Body of pancreas (tissue), 4 donors: ENCODE measurements around the gene EXT2. TPM values are rescaled to one million over a fixed set of nuclear protein-coding genes. Genes with fewer than 3 reads are reported as not detected.

ENCODE experiments used
- ATAC-seq: fragments of 150-250 bp; one replicate; pipeline ENCODE4 v1.9.1; 2016
- DNase-seq, 4 donors: peaks; one replicate each; pipeline ENCODE4 v3.0.0-alpha.2; 2019
- H3K27ac ChIP-seq, 4 donors: fragments of 200-600 bp; sonication (generic); 1 replicate in 3 of 4; 2 replicates in 1 of 4; pipeline versions ENCODE4 v1.5.1 to v1.6.1; 2016 to 2019; ENCODE audit warnings: mild to moderate bottlenecking in 1 of 4, mixed read lengths in 1 of 4, moderate library complexity in 1 of 4
- H3K27me3 ChIP-seq, 2 donors: fragments of 200-600 bp; sonication (generic); one replicate each; pipeline ENCODE4 v1.6.0; 2016; ENCODE audit warnings: mild to moderate bottlenecking in 1 of 2
- H3K36me3 ChIP-seq, 2 donors: fragments of 200-600 bp; sonication (generic); replicated peaks in 1 of 2; 2 replicates each; pipeline ENCODE4 v1.5.1; 2016; ENCODE audit warnings: low read depth in 2 of 2; ENCODE audit not compliant: insufficient read depth in 1 of 2
- H3K4me1 ChIP-seq: fragments of 200-600 bp; sonication (generic); one replicate; pipeline ENCODE4 v1.6.0; 2016
- H3K4me3 ChIP-seq, 2 donors: fragments of 200-600 bp; sonication (generic); 1 replicate in 1 of 2; 2 replicates in 1 of 2; pipeline ENCODE4 v1.5.1; 2016 to 2019
- H3K9me3 ChIP-seq, 3 donors: fragments of 200-600 bp; sonication (generic); 1 replicate in 2 of 3; 2 replicates in 1 of 3; pipeline ENCODE4 v1.5.1; 2016
- POLR2A ChIP-seq, 3 donors: fragments of 450-650 bp; IDR thresholded peaks; one replicate each; pipeline ENCODE4 v1.6.1; 2016; ENCODE audit warnings: antibody characterized with exemption in 3 of 3, mild to moderate bottlenecking in 2 of 3
- WGBS, 2 donors: methylation state at CpG; one replicate each; pipeline ENCODE4 v1.1.5; 2017; 5-methylcytosine and 5-hydroxymethylcytosine counted together
- intact Hi-C: fragments of 100-400 bp; cut with DNase I; formaldehyde crosslinking; loops from one replicate; pipeline ENCODE4 v1.15.1; 2023
- total RNA-seq, 2 donors: library from RNA; depleted of rRNA; stranded (reverse); fragments of >200 nt; gene quantifications; one replicate each; pipeline ENCODE4 v1.1.0, GENCODE V29; 2016
- TF ChIP-seq, protein P1 (sequence below), 7 experiments: fragments of 450-650 bp in 4 of 7; fragments of 200-600 bp in 3 of 7; sonication (generic) in 3 of 7; IDR thresholded peaks; one replicate each; pipeline ENCODE4 v1.5.1; 2016 to 2019; ENCODE audit warnings: antibody characterized with exemption in 7 of 7

EXT2 gene
- total RNA-seq, 2 donors from 2014 or later, result 21.4 to 34.2 TPM

DNA sequence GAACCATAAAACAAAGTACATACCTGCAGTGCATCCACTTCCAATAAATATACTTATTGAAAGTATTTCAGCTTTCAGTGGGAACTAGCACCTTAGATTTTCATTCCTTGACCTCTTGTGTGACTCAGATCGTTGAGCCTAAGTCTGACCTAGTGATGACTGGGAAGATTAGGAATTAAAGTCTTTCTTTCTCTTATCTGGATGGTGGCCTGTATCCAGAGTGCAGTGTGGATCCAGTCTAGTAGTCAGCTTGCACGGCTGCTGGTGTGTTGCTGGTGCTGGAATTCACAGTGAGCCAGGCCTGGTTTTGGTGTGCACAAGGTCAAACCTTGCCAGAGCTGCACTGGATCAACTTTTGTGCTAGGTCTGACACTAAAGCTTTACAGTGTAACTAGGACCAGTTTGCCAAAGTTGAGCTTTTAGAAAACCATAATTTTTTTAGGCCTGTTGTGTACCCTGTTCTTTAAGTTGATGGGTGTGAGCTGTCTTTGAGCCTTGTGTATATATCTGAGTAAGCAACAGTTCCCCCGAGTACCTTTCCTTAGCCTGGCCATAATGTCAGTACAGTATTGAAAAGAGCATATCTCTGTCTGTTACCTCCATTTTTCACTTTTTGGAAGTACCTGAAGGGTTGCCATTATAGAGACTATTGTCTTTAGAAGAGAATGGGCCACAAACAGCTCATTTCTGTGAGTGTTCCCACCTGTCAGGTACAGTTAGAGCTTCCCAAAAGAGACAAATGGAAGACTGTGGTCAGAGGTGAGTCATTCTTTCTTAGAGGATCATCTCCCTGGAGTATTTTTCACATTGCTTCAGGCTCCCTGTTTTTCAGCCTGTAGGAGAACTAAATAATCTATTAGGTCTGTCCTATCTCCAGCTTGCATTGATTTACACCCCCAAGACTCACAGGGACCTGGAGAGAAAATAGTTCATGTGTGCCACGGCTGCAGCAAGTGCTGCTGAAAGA lies 124.6 kb downstream of the EXT2 start:
- Histone ChIP-seq H3K9me3 (no peaks in the 10 kb centered on the region), H3K36me3 (no peaks in the 10 kb centered on the region), H3K27me3 (no peaks in the 10 kb centered on the region), H3K4me1 (no peaks in the 10 kb centered on the region), H3K27ac (no peak overlapping the region), H3K4me3 (no peak overlapping the region)
- DNase-seq (no peak), ATAC-seq (no peak)
- 91 to 95% methylated on average over 4 of the region's 4 CpGs for WGBS, 2 donors
- intact Hi-C loops, result no loop called here
- TF ChIP-seq, protein P1, sequence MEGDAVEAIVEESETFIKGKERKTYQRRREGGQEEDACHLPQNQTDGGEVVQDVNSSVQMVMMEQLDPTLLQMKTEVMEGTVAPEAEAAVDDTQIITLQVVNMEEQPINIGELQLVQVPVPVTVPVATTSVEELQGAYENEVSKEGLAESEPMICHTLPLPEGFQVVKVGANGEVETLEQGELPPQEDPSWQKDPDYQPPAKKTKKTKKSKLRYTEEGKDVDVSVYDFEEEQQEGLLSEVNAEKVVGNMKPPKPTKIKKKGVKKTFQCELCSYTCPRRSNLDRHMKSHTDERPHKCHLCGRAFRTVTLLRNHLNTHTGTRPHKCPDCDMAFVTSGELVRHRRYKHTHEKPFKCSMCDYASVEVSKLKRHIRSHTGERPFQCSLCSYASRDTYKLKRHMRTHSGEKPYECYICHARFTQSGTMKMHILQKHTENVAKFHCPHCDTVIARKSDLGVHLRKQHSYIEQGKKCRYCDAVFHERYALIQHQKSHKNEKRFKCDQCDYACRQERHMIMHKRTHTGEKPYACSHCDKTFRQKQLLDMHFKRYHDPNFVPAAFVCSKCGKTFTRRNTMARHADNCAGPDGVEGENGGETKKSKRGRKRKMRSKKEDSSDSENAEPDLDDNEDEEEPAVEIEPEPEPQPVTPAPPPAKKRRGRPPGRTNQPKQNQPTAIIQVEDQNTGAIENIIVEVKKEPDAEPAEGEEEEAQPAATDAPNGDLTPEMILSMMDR (IDR thresholded peaks at IDR 0.05), result no peak
- TF ChIP-seq POLR2A (IDR thresholded peaks at IDR 0.05), result no peak

DNA sequence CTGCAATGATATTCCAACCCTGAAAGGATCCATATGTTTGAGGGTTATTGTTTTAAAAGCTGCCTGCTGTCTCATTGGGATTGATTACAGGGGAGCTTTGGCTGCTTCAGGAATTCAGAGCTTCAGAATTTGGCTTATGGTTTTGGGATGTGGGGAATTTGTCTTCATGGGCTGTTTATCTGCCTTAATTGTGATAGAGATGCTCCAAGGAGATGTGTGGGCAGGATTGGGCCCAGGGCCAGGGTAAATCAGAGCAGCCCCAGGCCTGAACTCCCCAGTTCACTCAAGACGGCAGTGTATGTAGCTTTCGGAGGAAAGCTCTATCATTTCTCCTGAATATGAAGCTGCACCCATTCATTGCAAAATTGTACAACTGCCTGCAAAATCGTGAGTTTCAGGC lies 126.0 kb downstream of the EXT2 start:
- no peaks in the 10 kb centered on the region for H3K36me3 ChIP-seq
- intact Hi-C loops, result no loop called here
- no peak overlapping the region for H3K27ac ChIP-seq
- H3K4me1 ChIP-seq, result no peaks in the 10 kb centered on the region
- no peak for ATAC-seq
- no peaks in the 10 kb centered on the region for H3K9me3 ChIP-seq
- H3K27me3 ChIP-seq, result no peaks in the 10 kb centered on the region
- no peak for TF ChIP-seq POLR2A (IDR thresholded peaks at IDR 0.05)
- TF ChIP-seq, protein P1 (IDR thresholded peaks at IDR 0.05), result no peak
- WGBS, 2 donors, result 72 to 81% methylated on average over 3 of the region's 3 CpGs
- H3K4me3 ChIP-seq, result no peak overlapping the region
- no peak for DNase-seq

DNA sequence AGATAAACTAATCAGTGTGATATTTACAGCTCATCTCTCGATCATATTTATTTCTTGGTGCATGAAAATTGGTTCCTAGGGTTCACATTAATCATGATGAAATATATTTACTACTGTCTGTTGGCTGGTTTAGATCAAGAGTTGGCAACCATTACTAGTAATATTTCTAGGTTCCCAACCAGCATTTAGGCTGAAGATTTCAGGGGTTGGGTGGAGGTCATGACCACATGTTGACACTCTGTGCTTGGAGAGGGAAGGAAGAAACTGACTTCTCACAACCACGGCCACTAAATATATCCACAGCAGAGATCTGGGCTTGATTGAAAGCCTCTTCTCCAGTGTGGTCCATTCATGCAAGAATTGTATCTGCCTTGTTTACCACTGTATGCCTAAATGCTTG lies 126.5 kb downstream of the EXT2 start:
- DNase-seq (no peak), ATAC-seq (no peak)
- Histone ChIP-seq H3K4me3 (no peak overlapping the region), H3K9me3 (no peaks in the 10 kb centered on the region), H3K4me1 (no peaks in the 10 kb centered on the region), H3K27ac (no peak overlapping the region), H3K27me3 (no peaks in the 10 kb centered on the region), H3K36me3 (no peaks in the 10 kb centered on the region)
- TF ChIP-seq, protein P1 (IDR thresholded peaks at IDR 0.05), result no peak
- no peak for TF ChIP-seq POLR2A (IDR thresholded peaks at IDR 0.05)
- intact Hi-C loops, result no loop called here
- WGBS, 2 donors, result 85 to 91% methylated on average over 2 of the region's 2 CpGs

DNA sequence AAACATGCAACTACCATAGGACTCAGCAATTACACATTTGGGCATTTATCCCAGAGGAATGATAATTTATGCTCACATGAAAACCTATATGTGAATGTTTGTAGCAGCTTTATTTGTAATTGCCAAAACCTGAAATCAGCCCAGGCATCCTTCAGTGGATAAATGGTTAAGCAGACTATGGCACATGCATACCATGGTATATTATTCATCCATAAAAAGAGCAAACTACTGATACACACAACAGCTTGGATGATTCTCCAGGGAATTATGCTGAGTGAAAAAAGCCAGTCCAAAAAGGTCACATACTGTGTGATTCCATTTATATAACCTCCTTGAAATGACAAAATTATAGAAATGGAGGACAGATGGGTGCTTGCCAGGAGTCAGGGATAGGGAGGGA lies 127.8 kb downstream of the EXT2 start:
- H3K4me3 ChIP-seq, result no peak overlapping the region
- no peaks in the 10 kb centered on the region for H3K27me3 ChIP-seq
- H3K27ac ChIP-seq, result no peak overlapping the region
- H3K36me3 ChIP-seq, result no peaks in the 10 kb centered on the region
- H3K9me3 ChIP-seq, result no peaks in the 10 kb centered on the region
- TF ChIP-seq, protein P1 (IDR thresholded peaks at IDR 0.05), result no peak
- no peak for TF ChIP-seq POLR2A (IDR thresholded peaks at IDR 0.05)
- DNase-seq (no peak), ATAC-seq (no peak)
- intact Hi-C loops, result no loop called here
- H3K4me1 ChIP-seq, result no peaks in the 10 kb centered on the region
